Spleen (tissue), 7 donors: ENCODE data around the gene PLA2G3.
A peak's percentile ranks its signal among the peaks of the same experiment; 100 is the strongest.

Experiments used
- CTCF ChIP-seq, 11 experiments: fragments of 200-600 bp in 7 of 11; fragments of 450-650 bp in 4 of 11; sonication (generic) in 4 of 11; IDR thresholded peaks in 8 of 11; conservative IDR thresholded peaks in 3 of 11; 1 replicate in 7 of 11; 2 replicates in 4 of 11; pipeline versions ENCODE4 v1.4.0 to v1.8.0; 2016 to 2021; ENCODE audit warnings: antibody characterized with exemption in 11 of 11, inconsistent platforms in 4 of 11, mild to moderate bottlenecking in 1 of 11
- POLR2AphosphoS5 ChIP-seq, 3 donors: sonication (generic); formaldehyde crosslinking; IDR thresholded peaks; one replicate each; pipeline ENCODE4 v1.5.1; 2017; ENCODE audit warnings: antibody characterized with exemption in 3 of 3
- donor health status: DM: no; HTN: no; CAD: no; lungs with moderate emphysema.
- donor health status: DM: no; HTN: no; CAD: no.
- donor health status: DM: no; HTN: no; CAD: no.

DNA sequence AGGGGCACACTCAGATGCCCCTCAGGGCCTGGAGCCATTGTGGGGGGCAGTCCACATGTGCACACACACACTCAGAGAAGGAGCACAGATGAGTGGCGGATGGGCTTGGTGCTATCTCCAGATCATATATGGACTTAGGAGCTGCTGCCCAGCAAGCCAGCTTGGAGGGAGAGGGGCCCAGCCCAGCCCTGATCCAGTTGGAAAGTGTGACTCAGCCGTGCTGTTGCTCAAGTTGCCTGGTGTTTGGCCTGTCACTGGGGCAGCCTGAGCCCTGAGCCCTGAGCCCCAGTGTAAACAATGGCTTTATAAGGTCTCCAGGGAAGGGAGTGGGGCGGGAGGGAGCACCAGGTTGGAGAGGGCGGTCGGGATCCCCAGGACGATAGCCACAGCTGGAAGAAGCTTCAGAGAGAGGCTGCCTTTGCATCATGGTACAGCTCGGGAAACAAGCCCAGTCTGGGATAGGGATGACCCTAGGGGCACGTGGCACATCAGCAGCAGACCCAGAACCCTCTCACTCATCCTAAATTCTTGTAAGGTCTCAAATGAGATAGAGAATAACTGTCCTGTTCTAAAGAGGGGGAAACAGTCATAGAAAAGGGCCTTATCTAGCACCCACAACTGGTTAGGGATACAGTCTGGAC lies 37.7 kb downstream of the PLA2G3 start:
- TF ChIP-seq CTCF (IDR thresholded peaks at IDR 0.05 in 8 of 11, conservative IDR thresholded peaks at IDR 0.05 in 3 of 11): no peak
- peak; percentile 37 to 57 (median 56) for TF ChIP-seq POLR2AphosphoS5 (IDR thresholded peaks at IDR 0.05)
